ENCODE data around the gene ADAMTS14. TPM values are rescaled to one million over a fixed set of nuclear protein-coding genes. Genes with fewer than 3 reads are reported as not detected.

Gene ADAMTS14
- total RNA-seq, 1 experiment from 2014 or later: 2.1 TPM

DNA sequence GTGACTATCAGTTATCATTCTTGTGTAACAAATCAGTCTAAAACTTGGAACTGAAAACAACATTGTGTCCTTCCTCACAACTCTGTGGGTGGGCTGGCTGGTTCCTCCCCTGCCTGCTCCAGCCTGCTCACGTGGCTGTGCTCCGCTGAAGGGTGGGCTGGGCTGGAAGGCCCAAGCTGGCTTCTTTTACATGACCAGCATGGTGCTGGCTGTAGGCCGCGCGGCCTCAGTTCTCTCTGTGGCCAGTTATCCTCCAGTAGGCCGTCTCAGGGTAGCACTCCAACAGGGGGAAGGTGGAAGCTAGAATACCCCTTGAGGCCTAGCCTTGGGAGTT, 11.3 kb downstream of the ADAMTS14 start (continued):
- TF ChIP-seq, protein P1, sequence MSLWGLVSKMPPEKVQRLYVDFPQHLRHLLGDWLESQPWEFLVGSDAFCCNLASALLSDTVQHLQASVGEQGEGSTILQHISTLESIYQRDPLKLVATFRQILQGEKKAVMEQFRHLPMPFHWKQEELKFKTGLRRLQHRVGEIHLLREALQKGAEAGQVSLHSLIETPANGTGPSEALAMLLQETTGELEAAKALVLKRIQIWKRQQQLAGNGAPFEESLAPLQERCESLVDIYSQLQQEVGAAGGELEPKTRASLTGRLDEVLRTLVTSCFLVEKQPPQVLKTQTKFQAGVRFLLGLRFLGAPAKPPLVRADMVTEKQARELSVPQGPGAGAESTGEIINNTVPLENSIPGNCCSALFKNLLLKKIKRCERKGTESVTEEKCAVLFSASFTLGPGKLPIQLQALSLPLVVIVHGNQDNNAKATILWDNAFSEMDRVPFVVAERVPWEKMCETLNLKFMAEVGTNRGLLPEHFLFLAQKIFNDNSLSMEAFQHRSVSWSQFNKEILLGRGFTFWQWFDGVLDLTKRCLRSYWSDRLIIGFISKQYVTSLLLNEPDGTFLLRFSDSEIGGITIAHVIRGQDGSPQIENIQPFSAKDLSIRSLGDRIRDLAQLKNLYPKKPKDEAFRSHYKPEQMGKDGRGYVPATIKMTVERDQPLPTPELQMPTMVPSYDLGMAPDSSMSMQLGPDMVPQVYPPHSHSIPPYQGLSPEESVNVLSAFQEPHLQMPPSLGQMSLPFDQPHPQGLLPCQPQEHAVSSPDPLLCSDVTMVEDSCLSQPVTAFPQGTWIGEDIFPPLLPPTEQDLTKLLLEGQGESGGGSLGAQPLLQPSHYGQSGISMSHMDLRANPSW (CRISPR knock-in tag; conservative IDR thresholded peaks at IDR 0.05; ENCODE audit: low read depth): no peak
- TF ChIP-seq, protein P2, sequence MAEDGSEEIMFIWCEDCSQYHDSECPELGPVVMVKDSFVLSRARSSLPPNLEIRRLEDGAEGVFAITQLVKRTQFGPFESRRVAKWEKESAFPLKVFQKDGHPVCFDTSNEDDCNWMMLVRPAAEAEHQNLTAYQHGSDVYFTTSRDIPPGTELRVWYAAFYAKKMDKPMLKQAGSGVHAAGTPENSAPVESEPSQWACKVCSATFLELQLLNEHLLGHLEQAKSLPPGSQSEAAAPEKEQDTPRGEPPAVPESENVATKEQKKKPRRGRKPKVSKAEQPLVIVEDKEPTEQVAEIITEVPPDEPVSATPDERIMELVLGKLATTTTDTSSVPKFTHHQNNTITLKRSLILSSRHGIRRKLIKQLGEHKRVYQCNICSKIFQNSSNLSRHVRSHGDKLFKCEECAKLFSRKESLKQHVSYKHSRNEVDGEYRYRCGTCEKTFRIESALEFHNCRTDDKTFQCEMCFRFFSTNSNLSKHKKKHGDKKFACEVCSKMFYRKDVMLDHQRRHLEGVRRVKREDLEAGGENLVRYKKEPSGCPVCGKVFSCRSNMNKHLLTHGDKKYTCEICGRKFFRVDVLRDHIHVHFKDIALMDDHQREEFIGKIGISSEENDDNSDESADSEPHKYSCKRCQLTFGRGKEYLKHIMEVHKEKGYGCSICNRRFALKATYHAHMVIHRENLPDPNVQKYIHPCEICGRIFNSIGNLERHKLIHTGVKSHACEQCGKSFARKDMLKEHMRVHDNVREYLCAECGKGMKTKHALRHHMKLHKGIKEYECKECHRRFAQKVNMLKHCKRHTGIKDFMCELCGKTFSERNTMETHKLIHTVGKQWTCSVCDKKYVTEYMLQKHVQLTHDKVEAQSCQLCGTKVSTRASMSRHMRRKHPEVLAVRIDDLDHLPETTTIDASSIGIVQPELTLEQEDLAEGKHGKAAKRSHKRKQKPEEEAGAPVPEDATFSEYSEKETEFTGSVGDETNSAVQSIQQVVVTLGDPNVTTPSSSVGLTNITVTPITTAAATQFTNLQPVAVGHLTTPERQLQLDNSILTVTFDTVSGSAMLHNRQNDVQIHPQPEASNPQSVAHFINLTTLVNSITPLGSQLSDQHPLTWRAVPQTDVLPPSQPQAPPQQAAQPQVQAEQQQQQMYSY (CRISPR knock-in tag; IDR thresholded peaks at IDR 0.05): no peak
- TF ChIP-seq FOXK1 (CRISPR knock-in tag; IDR thresholded peaks at IDR 0.05): no peak
- TF ChIP-seq, protein P3, sequence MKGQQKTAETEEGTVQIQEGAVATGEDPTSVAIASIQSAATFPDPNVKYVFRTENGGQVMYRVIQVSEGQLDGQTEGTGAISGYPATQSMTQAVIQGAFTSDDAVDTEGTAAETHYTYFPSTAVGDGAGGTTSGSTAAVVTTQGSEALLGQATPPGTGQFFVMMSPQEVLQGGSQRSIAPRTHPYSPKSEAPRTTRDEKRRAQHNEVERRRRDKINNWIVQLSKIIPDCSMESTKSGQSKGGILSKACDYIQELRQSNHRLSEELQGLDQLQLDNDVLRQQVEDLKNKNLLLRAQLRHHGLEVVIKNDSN (CRISPR knock-in tag; IDR thresholded peaks at IDR 0.05): no peak

DNA sequence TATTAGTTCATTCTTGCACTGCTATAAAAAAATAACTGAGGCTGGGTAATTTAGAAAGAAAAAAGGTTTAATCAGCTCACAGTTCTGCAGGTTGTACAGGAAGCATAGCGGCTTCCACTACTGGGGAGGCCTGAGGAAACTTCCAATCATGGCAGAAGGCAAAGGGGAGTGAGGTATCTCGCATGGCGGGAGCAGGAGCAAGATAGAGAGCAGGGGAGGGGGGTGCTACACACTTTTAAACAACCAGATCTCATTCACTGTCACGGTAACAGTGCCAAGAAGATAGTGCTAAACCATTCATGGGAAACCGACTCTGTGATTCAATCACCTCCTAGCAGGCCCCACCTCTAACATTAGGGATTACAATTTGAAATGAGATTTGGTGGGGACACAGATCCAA, 11.6 kb downstream of the ADAMTS14 start:
- ChIA-PET POLR2A (no interaction called here), CTCF (no interaction called here)
- peaks cover under 1% of the 10 kb centered on the region for H3K9me3 Mint-ChIP-seq
- ATAC-seq (no peak), DNase-seq (ENCODE audit: low spot score) (no peak)
- H3K4me1 Mint-ChIP-seq: peaks cover 16% of the 10 kb centered on the region
- H3K27me3 Mint-ChIP-seq (ENCODE audit: low read depth): no peaks in the 10 kb centered on the region
- peaks cover 8% of the 10 kb centered on the region; the same call in 1 of the 2 replicates for H3K36me3 Mint-ChIP-seq
- no peak overlapping the region for H3K27ac Mint-ChIP-seq
- H3K4me3 Mint-ChIP-seq: no peak overlapping the region
- TF ChIP-seq, protein P4, sequence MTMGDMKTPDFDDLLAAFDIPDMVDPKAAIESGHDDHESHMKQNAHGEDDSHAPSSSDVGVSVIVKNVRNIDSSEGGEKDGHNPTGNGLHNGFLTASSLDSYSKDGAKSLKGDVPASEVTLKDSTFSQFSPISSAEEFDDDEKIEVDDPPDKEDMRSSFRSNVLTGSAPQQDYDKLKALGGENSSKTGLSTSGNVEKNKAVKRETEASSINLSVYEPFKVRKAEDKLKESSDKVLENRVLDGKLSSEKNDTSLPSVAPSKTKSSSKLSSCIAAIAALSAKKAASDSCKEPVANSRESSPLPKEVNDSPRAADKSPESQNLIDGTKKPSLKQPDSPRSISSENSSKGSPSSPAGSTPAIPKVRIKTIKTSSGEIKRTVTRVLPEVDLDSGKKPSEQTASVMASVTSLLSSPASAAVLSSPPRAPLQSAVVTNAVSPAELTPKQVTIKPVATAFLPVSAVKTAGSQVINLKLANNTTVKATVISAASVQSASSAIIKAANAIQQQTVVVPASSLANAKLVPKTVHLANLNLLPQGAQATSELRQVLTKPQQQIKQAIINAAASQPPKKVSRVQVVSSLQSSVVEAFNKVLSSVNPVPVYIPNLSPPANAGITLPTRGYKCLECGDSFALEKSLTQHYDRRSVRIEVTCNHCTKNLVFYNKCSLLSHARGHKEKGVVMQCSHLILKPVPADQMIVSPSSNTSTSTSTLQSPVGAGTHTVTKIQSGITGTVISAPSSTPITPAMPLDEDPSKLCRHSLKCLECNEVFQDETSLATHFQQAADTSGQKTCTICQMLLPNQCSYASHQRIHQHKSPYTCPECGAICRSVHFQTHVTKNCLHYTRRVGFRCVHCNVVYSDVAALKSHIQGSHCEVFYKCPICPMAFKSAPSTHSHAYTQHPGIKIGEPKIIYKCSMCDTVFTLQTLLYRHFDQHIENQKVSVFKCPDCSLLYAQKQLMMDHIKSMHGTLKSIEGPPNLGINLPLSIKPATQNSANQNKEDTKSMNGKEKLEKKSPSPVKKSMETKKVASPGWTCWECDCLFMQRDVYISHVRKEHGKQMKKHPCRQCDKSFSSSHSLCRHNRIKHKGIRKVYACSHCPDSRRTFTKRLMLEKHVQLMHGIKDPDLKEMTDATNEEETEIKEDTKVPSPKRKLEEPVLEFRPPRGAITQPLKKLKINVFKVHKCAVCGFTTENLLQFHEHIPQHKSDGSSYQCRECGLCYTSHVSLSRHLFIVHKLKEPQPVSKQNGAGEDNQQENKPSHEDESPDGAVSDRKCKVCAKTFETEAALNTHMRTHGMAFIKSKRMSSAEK (CRISPR knock-in tag; IDR thresholded peaks at IDR 0.05; ENCODE audit: borderline replicate concordance): no peak
- TF ChIP-seq, protein P5, sequence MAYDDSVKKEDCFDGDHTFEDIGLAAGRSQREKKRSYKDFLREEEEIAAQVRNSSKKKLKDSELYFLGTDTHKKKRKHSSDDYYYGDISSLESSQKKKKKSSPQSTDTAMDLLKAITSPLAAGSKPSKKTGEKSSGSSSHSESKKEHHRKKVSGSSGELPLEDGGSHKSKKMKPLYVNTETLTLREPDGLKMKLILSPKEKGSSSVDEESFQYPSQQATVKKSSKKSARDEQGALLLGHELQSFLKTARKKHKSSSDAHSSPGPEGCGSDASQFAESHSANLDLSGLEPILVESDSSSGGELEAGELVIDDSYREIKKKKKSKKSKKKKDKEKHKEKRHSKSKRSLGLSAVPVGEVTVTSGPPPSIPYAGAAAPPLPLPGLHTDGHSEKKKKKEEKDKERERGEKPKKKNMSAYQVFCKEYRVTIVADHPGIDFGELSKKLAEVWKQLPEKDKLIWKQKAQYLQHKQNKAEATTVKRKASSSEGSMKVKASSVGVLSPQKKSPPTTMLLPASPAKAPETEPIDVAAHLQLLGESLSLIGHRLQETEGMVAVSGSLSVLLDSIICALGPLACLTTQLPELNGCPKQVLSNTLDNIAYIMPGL (CRISPR knock-in tag; IDR thresholded peaks at IDR 0.05): no peak
- TF ChIP-seq, protein P6, sequence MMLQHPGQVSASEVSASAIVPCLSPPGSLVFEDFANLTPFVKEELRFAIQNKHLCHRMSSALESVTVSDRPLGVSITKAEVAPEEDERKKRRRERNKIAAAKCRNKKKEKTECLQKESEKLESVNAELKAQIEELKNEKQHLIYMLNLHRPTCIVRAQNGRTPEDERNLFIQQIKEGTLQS (CRISPR knock-in tag; conservative IDR thresholded peaks at IDR 0.05): no peak
- no peak for TF ChIP-seq ZNF416 (CRISPR knock-in tag; IDR thresholded peaks at IDR 0.05)
- TF ChIP-seq, protein P7, sequence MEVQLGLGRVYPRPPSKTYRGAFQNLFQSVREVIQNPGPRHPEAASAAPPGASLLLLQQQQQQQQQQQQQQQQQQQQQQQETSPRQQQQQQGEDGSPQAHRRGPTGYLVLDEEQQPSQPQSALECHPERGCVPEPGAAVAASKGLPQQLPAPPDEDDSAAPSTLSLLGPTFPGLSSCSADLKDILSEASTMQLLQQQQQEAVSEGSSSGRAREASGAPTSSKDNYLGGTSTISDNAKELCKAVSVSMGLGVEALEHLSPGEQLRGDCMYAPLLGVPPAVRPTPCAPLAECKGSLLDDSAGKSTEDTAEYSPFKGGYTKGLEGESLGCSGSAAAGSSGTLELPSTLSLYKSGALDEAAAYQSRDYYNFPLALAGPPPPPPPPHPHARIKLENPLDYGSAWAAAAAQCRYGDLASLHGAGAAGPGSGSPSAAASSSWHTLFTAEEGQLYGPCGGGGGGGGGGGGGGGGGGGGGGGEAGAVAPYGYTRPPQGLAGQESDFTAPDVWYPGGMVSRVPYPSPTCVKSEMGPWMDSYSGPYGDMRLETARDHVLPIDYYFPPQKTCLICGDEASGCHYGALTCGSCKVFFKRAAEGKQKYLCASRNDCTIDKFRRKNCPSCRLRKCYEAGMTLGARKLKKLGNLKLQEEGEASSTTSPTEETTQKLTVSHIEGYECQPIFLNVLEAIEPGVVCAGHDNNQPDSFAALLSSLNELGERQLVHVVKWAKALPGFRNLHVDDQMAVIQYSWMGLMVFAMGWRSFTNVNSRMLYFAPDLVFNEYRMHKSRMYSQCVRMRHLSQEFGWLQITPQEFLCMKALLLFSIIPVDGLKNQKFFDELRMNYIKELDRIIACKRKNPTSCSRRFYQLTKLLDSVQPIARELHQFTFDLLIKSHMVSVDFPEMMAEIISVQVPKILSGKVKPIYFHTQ (CRISPR knock-in tag; IDR thresholded peaks at IDR 0.05): no peak
- no peak for TF ChIP-seq NR1H2 (CRISPR knock-in tag; IDR thresholded peaks at IDR 0.05)
- TF ChIP-seq, protein P8, sequence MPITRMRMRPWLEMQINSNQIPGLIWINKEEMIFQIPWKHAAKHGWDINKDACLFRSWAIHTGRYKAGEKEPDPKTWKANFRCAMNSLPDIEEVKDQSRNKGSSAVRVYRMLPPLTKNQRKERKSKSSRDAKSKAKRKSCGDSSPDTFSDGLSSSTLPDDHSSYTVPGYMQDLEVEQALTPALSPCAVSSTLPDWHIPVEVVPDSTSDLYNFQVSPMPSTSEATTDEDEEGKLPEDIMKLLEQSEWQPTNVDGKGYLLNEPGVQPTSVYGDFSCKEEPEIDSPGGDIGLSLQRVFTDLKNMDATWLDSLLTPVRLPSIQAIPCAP (CRISPR knock-in tag; IDR thresholded peaks at IDR 0.05): no peak
- TF ChIP-seq, protein P9, sequence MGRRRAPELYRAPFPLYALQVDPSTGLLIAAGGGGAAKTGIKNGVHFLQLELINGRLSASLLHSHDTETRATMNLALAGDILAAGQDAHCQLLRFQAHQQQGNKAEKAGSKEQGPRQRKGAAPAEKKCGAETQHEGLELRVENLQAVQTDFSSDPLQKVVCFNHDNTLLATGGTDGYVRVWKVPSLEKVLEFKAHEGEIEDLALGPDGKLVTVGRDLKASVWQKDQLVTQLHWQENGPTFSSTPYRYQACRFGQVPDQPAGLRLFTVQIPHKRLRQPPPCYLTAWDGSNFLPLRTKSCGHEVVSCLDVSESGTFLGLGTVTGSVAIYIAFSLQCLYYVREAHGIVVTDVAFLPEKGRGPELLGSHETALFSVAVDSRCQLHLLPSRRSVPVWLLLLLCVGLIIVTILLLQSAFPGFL (CRISPR knock-in tag; IDR thresholded peaks at IDR 0.05; ENCODE audit: borderline replicate concordance): no peak
- TF ChIP-seq FOXK1 (CRISPR knock-in tag; IDR thresholded peaks at IDR 0.05): no peak
- TF ChIP-seq ZNF138 (CRISPR knock-in tag; conservative IDR thresholded peaks at IDR 0.05): no peak
- no peak for TF ChIP-seq FOXJ3 (CRISPR knock-in tag; IDR thresholded peaks at IDR 0.05; ENCODE audit: borderline replicate concordance)
- TF ChIP-seq ZNF423 (CRISPR knock-in tag; IDR thresholded peaks at IDR 0.05): no peak

All from WTC11 (cell line).